Activated gamma-delta T cell treated with Interleukin-2 at 50 U/mL for 16 hours (primary cell): ENCODE measurements around the gene WWOX.

ENCODE experiments used
- DNase-seq: peaks from one replicate; pipeline ENCODE4 v3.0.0-alpha.2; 2020

Gene WWOX

GRCh38 chr16:78551487-78552085 is 452.1 kb downstream of the WWOX start:
- no peak for DNase-seq

- no peak for DNase-seq
These were observed 452.7 kb downstream of the WWOX start for GRCh38 chr16:78552106-78552675.

GRCh38 chr16:78552716-78553115 is 453.3 kb downstream of the WWOX start:
- DNase-seq, result no peak

GRCh38 chr16:78553268-78554039 is 454.0 kb downstream of the WWOX start:
- DNase-seq, result no peak

- DNase-seq, result no peak
These were observed 457.0 kb downstream of the WWOX start for GRCh38 chr16:78556421-78556820.

GRCh38 chr16:78560997-78561396 is 461.5 kb downstream of the WWOX start:
- DNase-seq, result no peak

- no peak for DNase-seq
These were observed 462.7 kb downstream of the WWOX start for GRCh38 chr16:78562111-78562510.

- no peak for DNase-seq
These were observed 463.2 kb downstream of the WWOX start for GRCh38 chr16:78562650-78563049.

GRCh38 chr16:78563905-78564304 is 464.5 kb downstream of the WWOX start:
- no peak for DNase-seq

- DNase-seq, result no peak
These were observed 467.1 kb downstream of the WWOX start for GRCh38 chr16:78566397-78567073.

- DNase-seq, result no peak
These were observed 471.1 kb downstream of the WWOX start for GRCh38 chr16:78570399-78571141.

- no peak for DNase-seq
These were observed 472.0 kb downstream of the WWOX start for GRCh38 chr16:78571434-78571833.

- DNase-seq, result no peak
These were observed 472.5 kb downstream of the WWOX start for GRCh38 chr16:78571898-78572358.

GRCh38 chr16:78574571-78574970 is 475.1 kb downstream of the WWOX start:
- no peak for DNase-seq

GRCh38 chr16:78576941-78577340 is 477.5 kb downstream of the WWOX start:
- DNase-seq, result no peak

GRCh38 chr16:78577630-78578029 is 478.2 kb downstream of the WWOX start:
- no peak for DNase-seq

GRCh38 chr16:78579020-78579419 is 479.6 kb downstream of the WWOX start:
- DNase-seq, result no peak

- no peak for DNase-seq
These were observed 484.0 kb downstream of the WWOX start for GRCh38 chr16:78583441-78583840.

GRCh38 chr16:78584213-78584860 is 484.9 kb downstream of the WWOX start:
- no peak for DNase-seq

- no peak for DNase-seq
These were observed 485.5 kb downstream of the WWOX start for GRCh38 chr16:78584991-78585390.

GRCh38 chr16:78589331-78589730 is 489.9 kb downstream of the WWOX start:
- no peak for DNase-seq

- DNase-seq, result no peak
These were observed 492.2 kb downstream of the WWOX start for GRCh38 chr16:78591682-78592103.
